K562 (cell line): ENCODE measurements around the gene MAD1L1.

Experiments used
- PCBP1 ChIP-seq: fragments of 200-400 bp; formaldehyde crosslinking; IDR thresholded peaks from 2 replicates; pipeline ENCODE4 v1.6.1; 2018; ENCODE audit warnings: mild to moderate bottlenecking, low read depth, low read length; ENCODE audit not compliant: poor library complexity, severe bottlenecking
- POLR2A ChIP-seq: fragments of 450-650 bp; conservative IDR thresholded peaks from 2 replicates; pipeline ENCODE4 v1.6.1; 2016
- TBL1XR1 ChIP-seq, 2 experiments: IDR thresholded peaks; 2 replicates each; pipeline ENCODE4 v1.6.1; 2012; ENCODE audit warnings: improper control_type of control experiment in 2 of 2, low read length in 2 of 2, mild to moderate bottlenecking in 1 of 2
- TF ChIP-seq, protein P1 (sequence below), 3 experiments: IDR thresholded peaks in 2 of 3; conservative IDR thresholded peaks in 1 of 3; 2 replicates each; pipeline ENCODE4 v1.5.1; 2011 to 2012; ENCODE audit warnings: low read length in 3 of 3, mild to moderate bottlenecking in 3 of 3, control low read depth in 2 of 3, improper control_type of control experiment in 1 of 3, inconsistent platforms in 1 of 3, low read depth in 1 of 3, mixed read lengths in 1 of 3, moderate library complexity in 1 of 3; ENCODE audit not compliant: insufficient read depth in 2 of 3
- TF ChIP-seq, protein P2 (sequence below): sonication (generic); formaldehyde crosslinking; IDR thresholded peaks from 2 replicates; pipeline ENCODE4 v1.8.0; 2022; ENCODE audit warnings: missing genetic modification reagents, mild to moderate bottlenecking, borderline replicate concordance
- TF ChIP-seq, protein P3 (sequence below), 2 experiments: fragments of 450-650 bp in 1 of 2; sonication (generic) in 1 of 2; formaldehyde crosslinking in 1 of 2; IDR thresholded peaks in 1 of 2; conservative IDR thresholded peaks in 1 of 2; 2 replicates each; pipeline versions ENCODE4 v1.6.1 to v1.8.1; 2016 to 2023; ENCODE audit warnings: mild to moderate bottlenecking in 2 of 2, moderate library complexity in 2 of 2, inconsistent platforms in 1 of 2, missing genetic modification reagents in 1 of 2

DNA sequence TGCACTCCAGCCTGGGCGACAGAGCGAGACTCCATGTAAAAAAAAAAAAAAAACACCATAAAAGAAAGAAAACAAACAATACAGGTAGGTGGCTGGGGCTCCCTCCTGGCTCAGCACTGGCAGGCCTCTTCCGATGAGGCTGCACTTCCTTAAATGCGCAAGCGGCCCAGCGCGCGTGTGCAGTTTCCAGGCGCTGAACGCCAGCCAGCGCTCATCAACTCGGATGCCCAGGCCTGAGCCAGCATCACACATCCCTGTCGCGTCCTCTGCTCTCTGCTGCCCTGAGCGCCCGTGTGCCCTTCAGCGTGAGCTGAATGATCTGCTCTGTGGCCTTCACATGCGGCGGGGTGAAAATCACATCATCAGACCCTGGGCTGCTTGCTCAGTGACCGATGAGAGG is 41.1 kb upstream of the MAD1L1 start:
- TF ChIP-seq, protein P1, sequence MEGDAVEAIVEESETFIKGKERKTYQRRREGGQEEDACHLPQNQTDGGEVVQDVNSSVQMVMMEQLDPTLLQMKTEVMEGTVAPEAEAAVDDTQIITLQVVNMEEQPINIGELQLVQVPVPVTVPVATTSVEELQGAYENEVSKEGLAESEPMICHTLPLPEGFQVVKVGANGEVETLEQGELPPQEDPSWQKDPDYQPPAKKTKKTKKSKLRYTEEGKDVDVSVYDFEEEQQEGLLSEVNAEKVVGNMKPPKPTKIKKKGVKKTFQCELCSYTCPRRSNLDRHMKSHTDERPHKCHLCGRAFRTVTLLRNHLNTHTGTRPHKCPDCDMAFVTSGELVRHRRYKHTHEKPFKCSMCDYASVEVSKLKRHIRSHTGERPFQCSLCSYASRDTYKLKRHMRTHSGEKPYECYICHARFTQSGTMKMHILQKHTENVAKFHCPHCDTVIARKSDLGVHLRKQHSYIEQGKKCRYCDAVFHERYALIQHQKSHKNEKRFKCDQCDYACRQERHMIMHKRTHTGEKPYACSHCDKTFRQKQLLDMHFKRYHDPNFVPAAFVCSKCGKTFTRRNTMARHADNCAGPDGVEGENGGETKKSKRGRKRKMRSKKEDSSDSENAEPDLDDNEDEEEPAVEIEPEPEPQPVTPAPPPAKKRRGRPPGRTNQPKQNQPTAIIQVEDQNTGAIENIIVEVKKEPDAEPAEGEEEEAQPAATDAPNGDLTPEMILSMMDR (IDR thresholded peaks at IDR 0.05 in 2 of 3, conservative IDR thresholded peaks at IDR 0.05 in 1 of 3; ENCODE audit: insufficient read depth in 2 of 3, low read depth in 1 of 3, low read length in 3 of 3): no peak
- TF ChIP-seq, protein P2, sequence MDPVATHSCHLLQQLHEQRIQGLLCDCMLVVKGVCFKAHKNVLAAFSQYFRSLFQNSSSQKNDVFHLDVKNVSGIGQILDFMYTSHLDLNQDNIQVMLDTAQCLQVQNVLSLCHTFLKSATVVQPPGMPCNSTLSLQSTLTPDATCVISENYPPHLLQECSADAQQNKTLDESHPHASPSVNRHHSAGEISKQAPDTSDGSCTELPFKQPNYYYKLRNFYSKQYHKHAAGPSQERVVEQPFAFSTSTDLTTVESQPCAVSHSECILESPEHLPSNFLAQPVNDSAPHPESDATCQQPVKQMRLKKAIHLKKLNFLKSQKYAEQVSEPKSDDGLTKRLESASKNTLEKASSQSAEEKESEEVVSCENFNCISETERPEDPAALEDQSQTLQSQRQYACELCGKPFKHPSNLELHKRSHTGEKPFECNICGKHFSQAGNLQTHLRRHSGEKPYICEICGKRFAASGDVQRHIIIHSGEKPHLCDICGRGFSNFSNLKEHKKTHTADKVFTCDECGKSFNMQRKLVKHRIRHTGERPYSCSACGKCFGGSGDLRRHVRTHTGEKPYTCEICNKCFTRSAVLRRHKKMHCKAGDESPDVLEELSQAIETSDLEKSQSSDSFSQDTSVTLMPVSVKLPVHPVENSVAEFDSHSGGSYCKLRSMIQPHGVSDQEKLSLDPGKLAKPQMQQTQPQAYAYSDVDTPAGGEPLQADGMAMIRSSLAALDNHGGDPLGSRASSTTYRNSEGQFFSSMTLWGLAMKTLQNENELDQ (CRISPR knock-in tag): no peak
- TF ChIP-seq, protein P3, sequence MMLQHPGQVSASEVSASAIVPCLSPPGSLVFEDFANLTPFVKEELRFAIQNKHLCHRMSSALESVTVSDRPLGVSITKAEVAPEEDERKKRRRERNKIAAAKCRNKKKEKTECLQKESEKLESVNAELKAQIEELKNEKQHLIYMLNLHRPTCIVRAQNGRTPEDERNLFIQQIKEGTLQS (IDR thresholded peaks at IDR 0.05): no peak
- TF ChIP-seq, protein P3 (CRISPR knock-in tag; conservative IDR thresholded peaks at IDR 0.05): no peak
- TF ChIP-seq TBL1XR1 (IDR thresholded peaks at IDR 0.05; ENCODE audit: low read length in 2 of 2) (no peak), PCBP1 (no peak), POLR2A (no peak)
